Loucy (cell line): ENCODE results near the gene IQGAP1.

Source experiments
- CTCF ChIP-seq: fragments of 200-600 bp; sonication (generic); conservative IDR thresholded peaks from 2 replicates; pipeline ENCODE4 v1.5.1; 2014; ENCODE audit warnings: mild to moderate bottlenecking, antibody characterized with exemption, low read length
- EZH2phosphoT487 ChIP-seq: fragments of 200-600 bp; IDR thresholded peaks from 2 replicates; pipeline ENCODE4 v1.6.1; 2018; ENCODE audit warnings: antibody characterized with exemption, mild to moderate bottlenecking, moderate library complexity, borderline replicate concordance

- TF ChIP-seq CTCF (no peak), EZH2phosphoT487 (no peak)
These were observed 34.0 kb downstream of the IQGAP1 start for GRCh38 chr15:90422043-90422442.
